Parathyroid adenoma (tissue), 2 donors: ENCODE results near the gene B9D1.

Source experiments
- H2AFZ ChIP-seq: fragments of 300-600 bp; sonication (generic); one replicate; pipeline ENCODE4 v1.7.0; 2017; ENCODE audit warnings: antibody characterized with exemption, mild to moderate bottlenecking
- H3K27ac ChIP-seq: fragments of 300-600 bp; sonication (generic); one replicate; pipeline ENCODE4 v1.7.0; 2017
- H3K27me3 ChIP-seq: fragments of 300-600 bp; sonication (generic); one replicate; pipeline ENCODE4 v1.7.0; 2017; ENCODE audit warnings: low read length; ENCODE audit not compliant: control insufficient read depth, insufficient read depth
- H3K36me3 ChIP-seq: fragments of 300-600 bp; sonication (generic); one replicate; pipeline ENCODE4 v1.7.0; 2017; ENCODE audit warnings: low read length; ENCODE audit not compliant: control insufficient read depth, insufficient read depth
- H3K4me1 ChIP-seq: fragments of 300-600 bp; sonication (generic); one replicate; pipeline ENCODE4 v1.7.0; 2017; ENCODE audit warnings: control low read depth
- H3K4me2 ChIP-seq: fragments of 300-600 bp; sonication (generic); one replicate; pipeline ENCODE4 v1.7.0; 2017; ENCODE audit warnings: low read length
- H3K4me3 ChIP-seq: fragments of 300-600 bp; sonication (generic); one replicate; pipeline ENCODE4 v1.7.0; 2017; ENCODE audit warnings: low read depth, low read length
- H3K79me2 ChIP-seq: fragments of 300-600 bp; sonication (generic); one replicate; pipeline ENCODE4 v1.7.0; 2017; ENCODE audit warnings: control low read depth
- H3K9ac ChIP-seq: fragments of 300-600 bp; sonication (generic); one replicate; pipeline ENCODE4 v1.7.0; 2017; ENCODE audit warnings: mild to moderate bottlenecking
- H3K9me3 ChIP-seq: fragments of 300-600 bp; sonication (generic); one replicate; pipeline ENCODE4 v1.7.0; 2017; ENCODE audit warnings: low read length; ENCODE audit not compliant: control insufficient read depth
- CTCF ChIP-seq: fragments of 300-600 bp; sonication (generic); IDR thresholded peaks from one replicate; pipeline ENCODE4 v1.7.0; 2017; ENCODE audit warnings: antibody characterized with exemption, mild to moderate bottlenecking
- donor health status: primary hyperparathyroidism.

The B9D1 gene

GRCh38 chr17:19376811-19377210 lies 14.3 kb upstream of the B9D1 start:
- TF ChIP-seq CTCF = no peak
- Histone ChIP-seq H3K79me2 (peaks cover 2% of the 10 kb centered on the region), H3K4me3 (peak overlapping the region; percentile 90), H3K27me3 (no peaks in the 10 kb centered on the region), H3K4me1 (peaks cover 7% of the 10 kb centered on the region), H3K27ac (peak overlapping the region; percentile 93), H3K9me3 (no peaks in the 10 kb centered on the region), H3K9ac (peak overlapping the region; percentile 70), H2AFZ (peak overlapping the region; percentile 92), H3K4me2 (peak overlapping the region; percentile 69), H3K36me3 (no peaks in the 10 kb centered on the region)

GRCh38 chr17:19375732-19376131 lies 13.2 kb upstream of the B9D1 start:
- Histone ChIP-seq H3K27ac (no peak overlapping the region), H3K4me2 (no peak overlapping the region), H3K27me3 (no peaks in the 10 kb centered on the region), H3K4me1 (peaks cover 7% of the 10 kb centered on the region), H3K9me3 (no peaks in the 10 kb centered on the region), H3K79me2 (peaks cover 2% of the 10 kb centered on the region), H2AFZ (no peak overlapping the region), H3K36me3 (no peaks in the 10 kb centered on the region), H3K4me3 (no peak overlapping the region), H3K9ac (no peak overlapping the region)
- TF ChIP-seq CTCF = no peak

- H3K4me2 ChIP-seq = no peak overlapping the region
- H3K36me3 ChIP-seq = no peaks in the 10 kb centered on the region
- H3K9ac ChIP-seq = no peak overlapping the region
- H3K9me3 ChIP-seq = no peaks in the 10 kb centered on the region
- peaks cover 3% of the 10 kb centered on the region for H3K4me1 ChIP-seq
- H3K79me2 ChIP-seq = peaks cover 2% of the 10 kb centered on the region
- TF ChIP-seq CTCF = no peak
- no peaks in the 10 kb centered on the region for H3K27me3 ChIP-seq
- H3K4me3 ChIP-seq = no peak overlapping the region
- H2AFZ ChIP-seq = no peak overlapping the region
- no peak overlapping the region for H3K27ac ChIP-seq
Measured at GRCh38 chr17:19374136-19374535, 11.6 kb upstream of the B9D1 start.

- Histone ChIP-seq H3K9ac (no peak overlapping the region), H3K4me3 (no peak overlapping the region), H3K36me3 (no peaks in the 10 kb centered on the region), H3K27ac (no peak overlapping the region), H3K4me1 (peaks cover 2% of the 10 kb centered on the region), H3K9me3 (no peaks in the 10 kb centered on the region), H3K79me2 (peaks cover 2% of the 10 kb centered on the region), H3K4me2 (no peak overlapping the region), H2AFZ (no peak overlapping the region), H3K27me3 (no peaks in the 10 kb centered on the region)
- TF ChIP-seq CTCF = no peak
Measured at GRCh38 chr17:19372866-19373504, 10.5 kb upstream of the B9D1 start.

- no peak for TF ChIP-seq CTCF
- H3K4me2 ChIP-seq = no peak overlapping the region
- no peaks in the 10 kb centered on the region for H3K9me3 ChIP-seq
- H3K27ac ChIP-seq = no peak overlapping the region
- H3K36me3 ChIP-seq = no peaks in the 10 kb centered on the region
- no peaks in the 10 kb centered on the region for H3K27me3 ChIP-seq
- H2AFZ ChIP-seq = no peak overlapping the region
- no peak overlapping the region for H3K4me3 ChIP-seq
- H3K4me1 ChIP-seq = peaks cover 2% of the 10 kb centered on the region
- no peak overlapping the region for H3K9ac ChIP-seq
- peaks cover 2% of the 10 kb centered on the region for H3K79me2 ChIP-seq
Measured at GRCh38 chr17:19372439-19372838, 9.9 kb upstream of the B9D1 start.
